HL-60 (cell line): ENCODE measurements around the gene PSMA3.

ENCODE experiments used
- DNase-seq, 2 experiments: peaks; one replicate each; pipeline ENCODE4 v3.0.0-alpha.2; 2010 to 2020; ENCODE audit warnings: low read depth in 1 of 2, low spot score in 1 of 2
- H3K27ac ChIP-seq: fragments of 250-450 bp; sonication (Bioruptor Pico); replicated peaks from 2 replicates; pipeline ENCODE4 v1.5.1; 2020; ENCODE audit warnings: mild to moderate bottlenecking, moderate library complexity
- H3K27me3 ChIP-seq: fragments of 250-450 bp; sonication (Bioruptor Pico); 2 replicates; pipeline ENCODE4 v1.5.1; 2021; ENCODE audit warnings: mild to moderate bottlenecking, moderate library complexity; ENCODE audit not compliant: insufficient read depth, poor library complexity, severe bottlenecking
- H3K4me3 ChIP-seq: replicated peaks from 2 replicates; pipeline ENCODE4 v1.5.1; 2011; ENCODE audit warnings: mild to moderate bottlenecking, control low read depth, low read length; ENCODE audit not compliant: insufficient read depth
- GABPA ChIP-seq: IDR thresholded peaks from 2 replicates; pipeline ENCODE4 v1.6.1; 2012; ENCODE audit warnings: low read depth
- POLR2AphosphoS5 ChIP-seq: IDR thresholded peaks from 2 replicates; pipeline ENCODE4 v1.6.1; 2012; ENCODE audit warnings: low read depth
- REST ChIP-seq: IDR thresholded peaks from 2 replicates; pipeline ENCODE4 v1.6.1; 2012; ENCODE audit warnings: low read depth; ENCODE audit not compliant: insufficient replicate concordance
- SPI1 ChIP-seq: IDR thresholded peaks from 2 replicates; pipeline ENCODE4 v1.6.1; 2012; ENCODE audit warnings: low read depth, mild to moderate bottlenecking, borderline replicate concordance
- TF ChIP-seq, protein P1 (sequence below): IDR thresholded peaks from one replicate; pipeline ENCODE4 v1.5.1; 2011; ENCODE audit warnings: low read length, control low read depth, inconsistent platforms; ENCODE audit not compliant: insufficient read depth

Gene PSMA3

DNA sequence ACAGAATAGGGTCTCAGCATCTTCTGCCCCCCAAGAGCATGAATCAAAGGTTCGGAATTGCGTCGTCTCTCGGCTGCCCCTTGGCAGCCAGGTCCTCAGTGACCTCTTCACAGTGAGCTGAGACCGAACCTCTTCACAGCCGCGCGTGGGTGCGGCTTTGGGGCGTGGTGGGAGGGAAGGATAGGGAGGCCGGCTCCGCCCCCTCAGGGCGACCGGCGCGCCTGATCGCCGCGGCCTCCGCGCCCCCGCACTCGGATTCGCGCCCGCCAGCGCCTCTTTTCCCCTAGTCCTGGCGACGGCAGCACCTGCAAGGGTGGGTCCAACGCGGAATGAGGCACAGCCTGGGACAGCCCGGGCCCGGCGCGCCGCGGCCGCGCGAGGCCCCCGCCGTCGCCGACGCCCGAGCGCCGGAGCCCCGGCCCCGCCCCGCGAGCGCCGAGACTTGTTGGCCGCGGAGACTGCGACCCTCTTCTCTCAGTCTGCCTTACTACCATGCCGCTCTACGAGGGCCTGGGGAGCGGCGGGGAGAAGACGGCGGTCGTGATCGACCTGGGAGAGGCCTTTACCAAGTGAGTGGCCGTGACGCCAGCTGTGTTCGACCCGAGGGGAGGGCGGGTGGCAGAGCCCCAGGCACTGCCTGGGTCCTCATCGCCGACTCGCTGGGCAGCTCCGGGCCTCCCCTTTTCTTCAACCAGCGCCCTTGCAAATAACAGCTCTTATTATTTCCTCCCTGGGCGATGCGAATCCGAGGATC is 44.7 kb upstream of the PSMA3 start, which contains the start of gene ACTR10:
TSS of gene ACTR10 (plus strand) at position 424 of the 754 bp plus-strand sequence. CDS start at position 493, 69 bp downstream.
- Histone ChIP-seq H3K27ac (peak within 1 kb of the TSS; percentile 84), H3K27me3 (peaks cover 2% of the 10 kb centered on the region), H3K4me3 (peak within 1 kb of the TSS; percentile 97)
- peak; percentile 29 to 77 for DNase-seq
- peak; percentile 24; the same call in 1 of the 2 replicates for TF ChIP-seq POLR2AphosphoS5
- TF ChIP-seq, protein P1, sequence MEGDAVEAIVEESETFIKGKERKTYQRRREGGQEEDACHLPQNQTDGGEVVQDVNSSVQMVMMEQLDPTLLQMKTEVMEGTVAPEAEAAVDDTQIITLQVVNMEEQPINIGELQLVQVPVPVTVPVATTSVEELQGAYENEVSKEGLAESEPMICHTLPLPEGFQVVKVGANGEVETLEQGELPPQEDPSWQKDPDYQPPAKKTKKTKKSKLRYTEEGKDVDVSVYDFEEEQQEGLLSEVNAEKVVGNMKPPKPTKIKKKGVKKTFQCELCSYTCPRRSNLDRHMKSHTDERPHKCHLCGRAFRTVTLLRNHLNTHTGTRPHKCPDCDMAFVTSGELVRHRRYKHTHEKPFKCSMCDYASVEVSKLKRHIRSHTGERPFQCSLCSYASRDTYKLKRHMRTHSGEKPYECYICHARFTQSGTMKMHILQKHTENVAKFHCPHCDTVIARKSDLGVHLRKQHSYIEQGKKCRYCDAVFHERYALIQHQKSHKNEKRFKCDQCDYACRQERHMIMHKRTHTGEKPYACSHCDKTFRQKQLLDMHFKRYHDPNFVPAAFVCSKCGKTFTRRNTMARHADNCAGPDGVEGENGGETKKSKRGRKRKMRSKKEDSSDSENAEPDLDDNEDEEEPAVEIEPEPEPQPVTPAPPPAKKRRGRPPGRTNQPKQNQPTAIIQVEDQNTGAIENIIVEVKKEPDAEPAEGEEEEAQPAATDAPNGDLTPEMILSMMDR, result no peak

GRCh38 chr14:58200480-58200841 is 44.2 kb upstream of the PSMA3 start:
- DNase-seq, result no peak
- peak overlapping the region; percentile 97 for H3K4me3 ChIP-seq
- TF ChIP-seq SPI1 (no peak), POLR2AphosphoS5 (no peak), GABPA (no peak), REST (no peak)
- TF ChIP-seq, protein P1, result no peak
- H3K27me3 ChIP-seq, result peaks cover 2% of the 10 kb centered on the region
- peak overlapping the region; percentile 84 for H3K27ac ChIP-seq

GRCh38 chr14:58200846-58201245 is 43.8 kb upstream of the PSMA3 start:
- TF ChIP-seq, protein P1, result no peak
- TF ChIP-seq GABPA, result no peak
- TF ChIP-seq POLR2AphosphoS5, result no peak
- no peak for TF ChIP-seq SPI1
- TF ChIP-seq REST, result no peak

GRCh38 chr14:58213176-58213575 is 31.5 kb upstream of the PSMA3 start:
- no peak for DNase-seq
- Histone ChIP-seq H3K4me3 (no peak overlapping the region), H3K27ac (no peak overlapping the region), H3K27me3 (no peaks in the 10 kb centered on the region)
- no peak for TF ChIP-seq POLR2AphosphoS5
- no peak for TF ChIP-seq SPI1
- TF ChIP-seq GABPA, result no peak
- TF ChIP-seq, protein P1, result no peak
- no peak for TF ChIP-seq REST

More at GRCh38 chr14:58200846-58201245, 43.8 kb upstream of the PSMA3 start:
- peaks cover 2% of the 10 kb centered on the region for H3K27me3 ChIP-seq
- peak overlapping the region; percentile 84 for H3K27ac ChIP-seq
- peak overlapping the region; percentile 97 for H3K4me3 ChIP-seq
- DNase-seq, result no peak
